Non-pigmented ciliary epithelial cell (primary cell): ENCODE measurements around the gene DIP2C.

Experiments used
- DNase-seq: peaks from one replicate; pipeline ENCODE4 v3.0.0-alpha.2; 2010; ENCODE audit warnings: low read depth

DIP2C gene

GRCh38 chr10:553233-553632 is 136.2 kb downstream of the DIP2C start:
- no peak for DNase-seq

- DNase-seq, result no peak
Measured at GRCh38 chr10:552679-553078, 136.8 kb downstream of the DIP2C start.

GRCh38 chr10:551373-552252 is 137.9 kb downstream of the DIP2C start:
- DNase-seq, result no peak

- no peak for DNase-seq
Measured at GRCh38 chr10:550665-551372, 138.6 kb downstream of the DIP2C start.

- DNase-seq, result no peak
Measured at GRCh38 chr10:549391-549790, 140.1 kb downstream of the DIP2C start.

GRCh38 chr10:548238-548901 is 141.1 kb downstream of the DIP2C start:
- DNase-seq, result no peak

GRCh38 chr10:547591-548081 is 141.8 kb downstream of the DIP2C start:
- no peak for DNase-seq

GRCh38 chr10:546971-547590 is 142.4 kb downstream of the DIP2C start:
- DNase-seq, result peak; percentile 5

GRCh38 chr10:546451-546850 is 143.0 kb downstream of the DIP2C start:
- no peak for DNase-seq

- no peak for DNase-seq
Measured at GRCh38 chr10:543862-544822, 145.3 kb downstream of the DIP2C start.

- DNase-seq, result no peak
Measured at GRCh38 chr10:543131-543530, 146.3 kb downstream of the DIP2C start.

- no peak for DNase-seq
Measured at GRCh38 chr10:541750-542371, 147.6 kb downstream of the DIP2C start.

GRCh38 chr10:541041-541440 is 148.4 kb downstream of the DIP2C start:
- DNase-seq, result no peak

GRCh38 chr10:538895-539294 is 150.6 kb downstream of the DIP2C start:
- DNase-seq, result peak; percentile 79

GRCh38 chr10:536935-537334 is 152.5 kb downstream of the DIP2C start:
- DNase-seq, result no peak

GRCh38 chr10:536371-536925 is 153.0 kb downstream of the DIP2C start:
- DNase-seq, result no peak

- no peak for DNase-seq
Measured at GRCh38 chr10:535952-536351, 153.5 kb downstream of the DIP2C start.

- DNase-seq, result no peak
Measured at GRCh38 chr10:535051-535450, 154.4 kb downstream of the DIP2C start.

- no peak for DNase-seq
Measured at GRCh38 chr10:534047-534566, 155.4 kb downstream of the DIP2C start.

- DNase-seq, result no peak
Measured at GRCh38 chr10:533611-534010, 155.9 kb downstream of the DIP2C start.
